OCI-LY3 (cell line): ENCODE measurements around the gene PAX2.

Source experiments
- H2AFZ ChIP-seq: fragments of 200-600, 300-600 bp; shearing (Covaris generic); 2 replicates; pipeline ENCODE4 v1.6.0; 2014; ENCODE audit warnings: antibody characterized with exemption, low read depth, low read length
- H3K27ac ChIP-seq: fragments of 200-600, 300-600 bp; sonication (generic); 2 replicates; pipeline ENCODE4 v1.5.1; 2014; ENCODE audit warnings: mild to moderate bottlenecking, low read length, moderate library complexity, mixed read lengths
- H3K27me3 ChIP-seq: fragments of 200-600, 300-600 bp; sonication (generic); 2 replicates; pipeline ENCODE4 v1.6.1; 2014; ENCODE audit warnings: low read depth, low read length, mixed read lengths
- H3K36me3 ChIP-seq: fragments of 200-600, 300-600 bp; sonication (generic); replicated peaks from 2 replicates; pipeline ENCODE3; 2014; ENCODE audit warnings: low read depth, low read length, mixed read lengths
- H3K4me1 ChIP-seq: fragments of 300-600, 200-600 bp; sonication (generic); 2 replicates; pipeline ENCODE4 v1.6.1; 2014; ENCODE audit warnings: low read length, mixed read lengths
- H3K4me2 ChIP-seq: fragments of 200-600, 300-600 bp; sonication (generic); 2 replicates; pipeline ENCODE4 v1.6.1; 2014; ENCODE audit warnings: low read length, mixed read lengths
- H3K4me3 ChIP-seq: fragments of 300-600, 200-600 bp; sonication (generic); 2 replicates; pipeline ENCODE4 v1.5.1; 2014; ENCODE audit warnings: antibody characterized with exemption, mild to moderate bottlenecking, low read length, moderate library complexity
- H3K79me2 ChIP-seq: fragments of 300-600, 200-600 bp; shearing (Covaris generic); 2 replicates; pipeline ENCODE4 v1.6.1; 2014; ENCODE audit warnings: mild to moderate bottlenecking, low read length, mixed read lengths
- H3K9ac ChIP-seq: fragments of 300-600, 200-600 bp; shearing (Covaris generic); 2 replicates; pipeline ENCODE4 v1.6.0; 2014; ENCODE audit warnings: mild to moderate bottlenecking, low read length, moderate library complexity
- H3K9me3 ChIP-seq: fragments of 200-600, 300-600 bp; shearing (Covaris generic); 2 replicates; pipeline ENCODE4 v1.6.1; 2014; ENCODE audit warnings: low read length, mixed read lengths; ENCODE audit not compliant: insufficient read depth
- H4K20me1 ChIP-seq: fragments of 200-600, 300-600 bp; sonication (generic); 2 replicates; pipeline ENCODE4 v1.6.1; 2016; ENCODE audit warnings: low read length, mixed read lengths; ENCODE audit not compliant: insufficient read depth
- CTCF ChIP-seq: fragments of 200-600, 300-600 bp; sonication (generic); IDR thresholded peaks from 2 replicates; pipeline ENCODE4 v1.5.1; 2014; ENCODE audit warnings: antibody characterized with exemption, low read length, low read depth
- EZH2phosphoT487 ChIP-seq: fragments of 200-600 bp; shearing (Covaris generic); IDR thresholded peaks from 2 replicates; pipeline ENCODE4 v1.6.1; 2018; ENCODE audit warnings: antibody characterized with exemption, mixed run types, low read depth

Gene PAX2

GRCh38 chr10:100873827-100874326 lies 128.5 kb downstream of the PAX2 start:
- Histone ChIP-seq H3K79me2 (no peaks in the 10 kb centered on the region), H3K4me3 (no peak overlapping the region), H3K4me1 (peaks cover 6% of the 10 kb centered on the region), H3K27me3 (no peaks in the 10 kb centered on the region), H3K9ac (no peak overlapping the region), H3K36me3 (no peaks in the 10 kb centered on the region), H3K27ac (no peak overlapping the region), H4K20me1 (no peaks in the 10 kb centered on the region), H3K9me3 (no peaks in the 10 kb centered on the region), H2AFZ (no peak overlapping the region), H3K4me2 (no peak overlapping the region)
- TF ChIP-seq EZH2phosphoT487 (no peak), CTCF (no peak)

GRCh38 chr10:100874702-100875483 lies 129.5 kb downstream of the PAX2 start:
- no peak overlapping the region for H3K4me2 ChIP-seq
- H4K20me1 ChIP-seq: no peaks in the 10 kb centered on the region
- no peaks in the 10 kb centered on the region for H3K36me3 ChIP-seq
- H3K79me2 ChIP-seq: no peaks in the 10 kb centered on the region
- TF ChIP-seq CTCF (no peak), EZH2phosphoT487 (no peak)
- no peak overlapping the region for H3K27ac ChIP-seq
- no peaks in the 10 kb centered on the region for H3K9me3 ChIP-seq
- no peak overlapping the region for H2AFZ ChIP-seq
- no peak overlapping the region for H3K4me3 ChIP-seq
- H3K4me1 ChIP-seq: peaks cover 6% of the 10 kb centered on the region
- H3K27me3 ChIP-seq: no peaks in the 10 kb centered on the region
- H3K9ac ChIP-seq: no peak overlapping the region

- no peaks in the 10 kb centered on the region for H3K36me3 ChIP-seq
- TF ChIP-seq EZH2phosphoT487 (no peak), CTCF (no peak)
- no peak overlapping the region for H3K4me3 ChIP-seq
- no peak overlapping the region for H3K9ac ChIP-seq
- H3K4me1 ChIP-seq: peaks cover 6% of the 10 kb centered on the region
- no peak overlapping the region for H3K27ac ChIP-seq
- H3K79me2 ChIP-seq: no peaks in the 10 kb centered on the region
- no peak overlapping the region for H3K4me2 ChIP-seq
- no peak overlapping the region for H2AFZ ChIP-seq
- no peaks in the 10 kb centered on the region for H4K20me1 ChIP-seq
- H3K27me3 ChIP-seq: no peaks in the 10 kb centered on the region
- H3K9me3 ChIP-seq: no peaks in the 10 kb centered on the region
Measured at GRCh38 chr10:100875484-100876166, 130.2 kb downstream of the PAX2 start.
